Activated effector memory CD4-positive, alpha-beta T cell treated with Interleukin-2 at 50 U/mL for 16 hours (primary cell): ENCODE measurements around the gene CPNE1.

Source experiments
- DNase-seq: peaks from one replicate; pipeline ENCODE4 v3.0.0-alpha.2; 2020

Gene CPNE1

GRCh38 chr20:35618263-35619131 is 46.2 kb downstream of the CPNE1 start:
- peak; percentile 14 for DNase-seq

GRCh38 chr20:35617397-35618262 is 47.1 kb downstream of the CPNE1 start:
- DNase-seq, result peak; percentile 10

- no peak for DNase-seq
Observed at GRCh38 chr20:35616465-35617396, 48.0 kb downstream of the CPNE1 start.

- peak; percentile 100 for DNase-seq
Observed at GRCh38 chr20:35615667-35616464, 48.8 kb downstream of the CPNE1 start, which contains the start of gene SPAG4. SPAG4 (plus strand) TSS chr20:35615829; CDS start chr20:35616004, 175 bp downstream.

GRCh38 chr20:35611482-35611881 is 53.2 kb downstream of the CPNE1 start:
- no peak for DNase-seq

- DNase-seq, result no peak
Observed at GRCh38 chr20:35610833-35611427, 53.8 kb downstream of the CPNE1 start.

- no peak for DNase-seq
Observed at GRCh38 chr20:35607003-35607735, 57.5 kb downstream of the CPNE1 start.

GRCh38 chr20:35606127-35606526 is 58.6 kb downstream of the CPNE1 start:
- DNase-seq, result no peak

GRCh38 chr20:35604449-35604747 is 60.3 kb downstream of the CPNE1 start:
- no peak for DNase-seq

GRCh38 chr20:35603695-35604448 is 60.8 kb downstream of the CPNE1 start:
- no peak for DNase-seq

GRCh38 chr20:35602851-35603495 is 61.7 kb downstream of the CPNE1 start:
- no peak for DNase-seq

GRCh38 chr20:35601990-35602389 is 62.7 kb downstream of the CPNE1 start:
- DNase-seq, result no peak

GRCh38 chr20:35600993-35601973 is 63.4 kb downstream of the CPNE1 start:
- peak; percentile 72 for DNase-seq

GRCh38 chr20:35600176-35600992 is 64.3 kb downstream of the CPNE1 start:
- no peak for DNase-seq

GRCh38 chr20:35599776-35600120 is 65.0 kb downstream of the CPNE1 start:
- no peak for DNase-seq

GRCh38 chr20:35598899-35599775 is 65.6 kb downstream of the CPNE1 start:
- no peak for DNase-seq
